SK-N-SH (cell line): ENCODE results near the gene TFEB. TPM values are rescaled to one million over a fixed set of nuclear protein-coding genes. Genes with fewer than 3 reads are reported as not detected.

Experiments
- CTCF ChIA-PET: fragments of 300-600, 350-600 bp; formaldehyde crosslinking; extraction: SDS; loops from one replicate; lab custom pipeline; 2021; lab: Yijun Ruan, JAX
- POLR2A ChIA-PET: fragments of 350-600 bp; sonication (Branson Sonifier 250); formaldehyde crosslinking; extraction: SDS; loops from one replicate; lab custom pipeline; 2020; ENCODE audit warnings: antibody characterized with exemption, inconsistent platforms; lab: Yijun Ruan, JAX
- DNase-seq: peaks from one replicate; pipeline ENCODE4 v3.0.0; 2012
- H2AFZ ChIP-seq: fragments of 200-600 bp; sonication (generic); 2 replicates; pipeline ENCODE4 v1.8.1; 2016; ENCODE audit warnings: antibody characterized with exemption, mild to moderate bottlenecking, low read depth
- H3F3A ChIP-seq: fragments of 200-600 bp; sonication (generic); replicated peaks from 2 replicates; pipeline ENCODE3; 2016; ENCODE audit warnings: antibody characterized with exemption, mild to moderate bottlenecking; ENCODE audit not compliant: insufficient read depth
- H3K27ac ChIP-seq, 2 experiments: fragments of 200-500 bp in 1 of 2; fragments of 200-600 bp in 1 of 2; sonication (Bioruptor generic) in 1 of 2; sonication (generic), shearing (Covaris generic) in 1 of 2; 2 replicates each; pipeline versions ENCODE4 v1.5.1 to v1.6.1; 2014 to 2016; ENCODE audit warnings: low read depth in 2 of 2, inconsistent platforms in 1 of 2, low read length in 1 of 2, mild to moderate bottlenecking in 1 of 2, mixed read lengths in 1 of 2
- H3K27me3 ChIP-seq: fragments of 200-600 bp; sonication (generic), shearing (Covaris generic); 2 replicates; pipeline ENCODE4 v1.6.1; 2016; ENCODE audit warnings: mixed run types; ENCODE audit not compliant: insufficient read depth
- H3K36me3 ChIP-seq, 2 experiments: fragments of 200-500 bp in 1 of 2; fragments of 200-600 bp in 1 of 2; sonication (Bioruptor generic) in 1 of 2; sonication (generic) in 1 of 2; replicated peaks in 1 of 2; 2 replicates each; pipeline versions ENCODE3 to v1.5.1; 2014 to 2016; ENCODE audit warnings: low read length in 1 of 2, mild to moderate bottlenecking in 1 of 2; ENCODE audit not compliant: insufficient read depth in 2 of 2, control insufficient read depth in 1 of 2
- H3K4me1 ChIP-seq, 2 experiments: fragments of 200-500 bp in 1 of 2; fragments of 200-600 bp in 1 of 2; sonication (Bioruptor generic) in 1 of 2; sonication (generic), shearing (Covaris generic) in 1 of 2; 2 replicates each; pipeline versions ENCODE4 v1.5.1 to v1.6.1; 2014 to 2016; ENCODE audit warnings: low read depth in 1 of 2, low read length in 1 of 2, mixed run types in 1 of 2; ENCODE audit not compliant: insufficient read depth in 2 of 2, control insufficient read depth in 1 of 2
- H3K4me2 ChIP-seq: fragments of 200-600 bp; sonication (generic), shearing (Covaris generic); 2 replicates; pipeline ENCODE4 v1.6.1; 2017; ENCODE audit warnings: mixed run types
- H3K4me3 ChIP-seq, 2 experiments: fragments of 200-500 bp in 1 of 2; fragments of 200-600 bp in 1 of 2; sonication (Bioruptor generic) in 1 of 2; sonication (generic), shearing (Covaris generic) in 1 of 2; 2 replicates each; pipeline versions ENCODE4 v1.5.1 to v1.8.1; 2014 to 2016; ENCODE audit warnings: low read depth in 2 of 2, inconsistent platforms in 1 of 2, low read length in 1 of 2, mild to moderate bottlenecking in 1 of 2, mixed read lengths in 1 of 2, moderate library complexity in 1 of 2
- H3K79me2 ChIP-seq: fragments of 200-600 bp; sonication (generic); 2 replicates; pipeline ENCODE4 v1.8.1; 2017; ENCODE audit warnings: mild to moderate bottlenecking; ENCODE audit not compliant: insufficient read depth
- H3K9ac ChIP-seq: fragments of 200-600 bp; sonication (generic); 2 replicates; pipeline ENCODE4 v1.6.1; 2017; ENCODE audit warnings: mixed run types
- H3K9me2 ChIP-seq: fragments of 200-600 bp; sonication (generic); 2 replicates; pipeline ENCODE4 v1.6.1; 2017; ENCODE audit warnings: mixed run types
- H3K9me3 ChIP-seq: fragments of 200-600 bp; sonication (generic); 2 replicates; pipeline ENCODE4 v1.6.1; 2017; ENCODE audit warnings: mixed run types, mild to moderate bottlenecking, moderate library complexity
- H4K20me1 ChIP-seq: fragments of 200-600 bp; sonication (generic); 2 replicates; pipeline ENCODE4 v1.6.1; 2017; ENCODE audit warnings: mild to moderate bottlenecking, mixed run types; ENCODE audit not compliant: insufficient read depth
- CHD2 ChIP-seq: fragments of 150-350 bp; IDR thresholded peaks from 2 replicates; pipeline ENCODE4 v1.6.1; 2018; ENCODE audit warnings: low read length; ENCODE audit not compliant: partially characterized antibody
- EP300 ChIP-seq, 2 experiments: IDR thresholded peaks; 2 replicates each; pipeline versions ENCODE4 v1.4.0 to v1.6.1; 2012; ENCODE audit warnings: borderline replicate concordance in 1 of 2, low read depth in 1 of 2, low read length in 1 of 2
- EZH2phosphoT487 ChIP-seq: fragments of 200-600 bp; sonication (generic); IDR thresholded peaks from 2 replicates; pipeline ENCODE4 v1.6.1; 2017; ENCODE audit warnings: low read depth, mixed run types, mild to moderate bottlenecking, antibody characterized with exemption, moderate library complexity, borderline replicate concordance
- FOSL2 ChIP-seq: IDR thresholded peaks from 2 replicates; pipeline ENCODE4 v1.4.0; 2012; ENCODE audit warnings: low read depth, mild to moderate bottlenecking, moderate library complexity, borderline replicate concordance
- FOXJ3 ChIP-seq: sonication (generic); formaldehyde crosslinking; IDR thresholded peaks from 2 replicates; pipeline ENCODE4 v1.5.1; 2020; ENCODE audit warnings: mild to moderate bottlenecking, missing genetic modification reagents
- IRF3 ChIP-seq: fragments of 150-350 bp; IDR thresholded peaks from 2 replicates; pipeline ENCODE4 v1.6.1; 2016; ENCODE audit warnings: mild to moderate bottlenecking, low read depth, low read length
- JUND ChIP-seq: IDR thresholded peaks from 2 replicates; pipeline ENCODE4 v1.4.0; 2012
- NFIC ChIP-seq: IDR thresholded peaks from 2 replicates; pipeline ENCODE4 v1.4.0; 2012; ENCODE audit warnings: borderline replicate concordance
- NRF1 ChIP-seq: IDR thresholded peaks from 2 replicates; pipeline ENCODE4 v1.6.1; 2012; ENCODE audit warnings: low read depth, mild to moderate bottlenecking, low read length
- RAD21 ChIP-seq: IDR thresholded peaks from 2 replicates; pipeline ENCODE4 v1.6.1; 2012; ENCODE audit warnings: mild to moderate bottlenecking, low read length
- RCOR1 ChIP-seq: fragments of 150-350 bp; IDR thresholded peaks from 2 replicates; pipeline ENCODE4 v1.6.1; 2017; ENCODE audit warnings: antibody characterized with exemption, low read length
- REST ChIP-seq: IDR thresholded peaks from 2 replicates; pipeline ENCODE4 v1.6.1; 2012; ENCODE audit warnings: mild to moderate bottlenecking, low read depth, low read length, moderate library complexity
- RFX5 ChIP-seq: IDR thresholded peaks from 2 replicates; pipeline ENCODE4 v1.6.1; 2012; ENCODE audit warnings: mild to moderate bottlenecking, improper control_type of control experiment, low read length
- SIN3A ChIP-seq: IDR thresholded peaks from 2 replicates; pipeline ENCODE4 v1.6.1; 2012; ENCODE audit warnings: low read depth, mild to moderate bottlenecking, low read length, moderate library complexity, borderline replicate concordance
- SMC3 ChIP-seq: IDR thresholded peaks from 2 replicates; pipeline ENCODE4 v1.6.1; 2012; ENCODE audit warnings: low read depth, low read length, improper control_type of control experiment
- TAF1 ChIP-seq: IDR thresholded peaks from 2 replicates; pipeline ENCODE4 v1.6.1; 2012; ENCODE audit warnings: low read depth, mild to moderate bottlenecking, low read length, moderate library complexity, borderline replicate concordance
- TEAD4 ChIP-seq: IDR thresholded peaks from 2 replicates; pipeline ENCODE4 v1.4.0; 2012; ENCODE audit warnings: mild to moderate bottlenecking, borderline replicate concordance; ENCODE audit not compliant: insufficient read depth
- USF2 ChIP-seq: fragments of 150-350 bp; IDR thresholded peaks from 2 replicates; pipeline ENCODE4 v1.6.1; 2017; ENCODE audit warnings: antibody characterized with exemption, low read length, low read depth, borderline replicate concordance
- YY1 ChIP-seq: IDR thresholded peaks from 2 replicates; pipeline ENCODE4 v1.4.0; 2012; ENCODE audit warnings: low read depth, mild to moderate bottlenecking
- ZBTB33 ChIP-seq: IDR thresholded peaks from 2 replicates; pipeline ENCODE4 v1.4.0; 2012; ENCODE audit warnings: low read depth, borderline replicate concordance
- WGBS: methylation state at CpG from one replicate; pipeline ENCODE4 v1.1.6; 2017; ENCODE audit warnings: low lambda C conversion rate; 5-methylcytosine and 5-hydroxymethylcytosine counted together
- polyA plus RNA-seq, 3 experiments: library from polyadenylated mRNA; depleted of rRNA; stranded (reverse); fragments of >200 nt; gene quantifications; 2 replicates each; pipeline ENCODE4 v1.2.3, GENCODE V29; 2012

TFEB gene
- polyA plus RNA-seq, 1 of the 3 experiments (the other 2 are of a cell fraction) = 6.2 TPM

GRCh38 chr6:41696788-41697187 lies 38.6 kb downstream of the TFEB start:
- Histone ChIP-seq H3K9me3 (no peaks in the 10 kb centered on the region), H3F3A (peaks cover 35% of the 10 kb centered on the region), H3K4me2 (0 out of 2 replicates have a peak overlapping the region, but pooled peaks have one; percentile 81), H3K4me1 (peaks cover 19 to 31% of the 10 kb centered on the region in 2 experiments), H3K27ac (peak overlapping the region in 1 of 2 experiments; percentile 100; a peak in 2 of 4 replicates), H3K9me2 (no peaks in the 10 kb centered on the region), H2AFZ (no peak overlapping the region), H3K9ac (peak overlapping the region; percentile 81; the same call in 1 of the 2 replicates), H4K20me1 (no peaks in the 10 kb centered on the region), H3K4me3 (no peak overlapping the region), H3K36me3 (no peaks in the 10 kb centered on the region), H3K79me2 (peaks cover 3% of the 10 kb centered on the region), H3K27me3 (no peaks in the 10 kb centered on the region)
- ChIA-PET POLR2A (no interaction called here), CTCF (interaction anchor here (2.6 to 5.8 kb wide), 2 partner anchors 12 to 329 kb away, joined by 15 to 57 read pairs; no protein-coding TSS in a partner anchor)
- TF ChIP-seq ZBTB33 = no peak
- TF ChIP-seq JUND = no peak
- TF ChIP-seq SMC3 = no peak
- no peak for TF ChIP-seq SIN3A
- TF ChIP-seq FOSL2 = no peak
- TF ChIP-seq EP300 (IDR thresholded peaks at IDR 0.05; ENCODE audit: borderline replicate concordance in 1 of 2, low read depth in 1 of 2, low read length in 1 of 2) = no peak
- no peak for TF ChIP-seq NRF1
- no peak for TF ChIP-seq USF2
- TF ChIP-seq YY1 = no peak
- no peak for TF ChIP-seq NFIC
- no peak for TF ChIP-seq TAF1
- no peak for TF ChIP-seq RCOR1
- no peak for TF ChIP-seq RFX5
- TF ChIP-seq RAD21 = no peak
- DNase-seq = no peak
- WGBS = 93% methylated on average over 5 of the region's 6 CpGs

- Histone ChIP-seq H3K9ac (no peak overlapping the region), H3K4me1 (peaks cover 19 to 31% of the 10 kb centered on the region in 2 experiments), H3K4me2 (no peak overlapping the region), H3K9me2 (no peaks in the 10 kb centered on the region), H4K20me1 (no peaks in the 10 kb centered on the region), H3K27ac (no peak overlapping the region; a peak in 1 of 4 replicates), H3K4me3 (no peak overlapping the region), H3F3A (peaks cover 35% of the 10 kb centered on the region), H2AFZ (no peak overlapping the region), H3K79me2 (peaks cover 2% of the 10 kb centered on the region), H3K27me3 (no peaks in the 10 kb centered on the region), H3K36me3 (no peaks in the 10 kb centered on the region), H3K9me3 (no peaks in the 10 kb centered on the region)
- ChIA-PET POLR2A (no interaction called here), CTCF (interaction anchor here (0.8 to 18.9 kb wide), 6 partner anchors 11 to 328 kb away, joined by 3 to 504 read pairs (median 12); no protein-coding TSS in a partner anchor)
- WGBS = 100% methylated on average over 1 of the region's 6 CpGs
- no peak for TF ChIP-seq IRF3
- no peak for TF ChIP-seq REST
- no peak for TF ChIP-seq EZH2phosphoT487
- no peak for TF ChIP-seq USF2
- TF ChIP-seq FOXJ3 (CRISPR knock-in tag) = no peak
- no peak for TF ChIP-seq TEAD4
- no peak for TF ChIP-seq CHD2
- DNase-seq = no peak
Measured at GRCh38 chr6:41695825-41696224, 39.6 kb downstream of the TFEB start.
